K562 treated with DMSO at 1 percent for 4 hours (cell line): ENCODE data around the gene DNAH12. TPM values are rescaled to one million over a fixed set of nuclear protein-coding genes. Genes with fewer than 3 reads are reported as not detected.

ENCODE experiments used
- total RNA-seq: library from RNA; unstranded; fragments of 300-600 nt; gene quantifications from 2 replicates; pipeline ENCODE4 v1.2.3, GENCODE V29; 2022; ENCODE audit not compliant: insufficient read depth

Gene DNAH12
- not detected in 2 replicates for total RNA-seq

GRCh38 chr3:57544181-57545125 lies at the start of gene DNAH12:
DNAH12 (minus strand) TSS chr3:57544344; CDS start chr3:57542870, 1,474 bp downstream.

GRCh38 chr3:57555738-57556458 lies 11.8 kb upstream of the DNAH12 start, which contains the start of gene PDE12:
PDE12 (plus strand) TSS chr3:57556274; CDS start chr3:57556380, 106 bp downstream.

GRCh38 chr3:57292159-57292896 lies 251.8 kb downstream of the DNAH12 start, which contains the start of gene ASB14:
ASB14 (minus strand) TSS chr3:57292685; CDS start chr3:57292033, 652 bp downstream.

Other genes starting within 250 kb of the DNAH12 start
- gene PDE12, start 11.9 kb upstream of the DNAH12 start, total RNA-seq, result 8.2 and 9.4 TPM in 2 replicates
- gene ARF4, start 53.0 kb upstream of the DNAH12 start, total RNA-seq, result 54.9 and 78.3 TPM in 2 replicates
- gene DENND6A, start 148.7 kb upstream of the DNAH12 start, total RNA-seq, result 4.7 and 5.7 TPM in 2 replicates
- 15.5 and 17.5 TPM in 2 replicates for gene SLMAP, start 212.0 kb upstream of the DNAH12 start, total RNA-seq